ENCODE measurements around the gene SGSH.

DNA sequence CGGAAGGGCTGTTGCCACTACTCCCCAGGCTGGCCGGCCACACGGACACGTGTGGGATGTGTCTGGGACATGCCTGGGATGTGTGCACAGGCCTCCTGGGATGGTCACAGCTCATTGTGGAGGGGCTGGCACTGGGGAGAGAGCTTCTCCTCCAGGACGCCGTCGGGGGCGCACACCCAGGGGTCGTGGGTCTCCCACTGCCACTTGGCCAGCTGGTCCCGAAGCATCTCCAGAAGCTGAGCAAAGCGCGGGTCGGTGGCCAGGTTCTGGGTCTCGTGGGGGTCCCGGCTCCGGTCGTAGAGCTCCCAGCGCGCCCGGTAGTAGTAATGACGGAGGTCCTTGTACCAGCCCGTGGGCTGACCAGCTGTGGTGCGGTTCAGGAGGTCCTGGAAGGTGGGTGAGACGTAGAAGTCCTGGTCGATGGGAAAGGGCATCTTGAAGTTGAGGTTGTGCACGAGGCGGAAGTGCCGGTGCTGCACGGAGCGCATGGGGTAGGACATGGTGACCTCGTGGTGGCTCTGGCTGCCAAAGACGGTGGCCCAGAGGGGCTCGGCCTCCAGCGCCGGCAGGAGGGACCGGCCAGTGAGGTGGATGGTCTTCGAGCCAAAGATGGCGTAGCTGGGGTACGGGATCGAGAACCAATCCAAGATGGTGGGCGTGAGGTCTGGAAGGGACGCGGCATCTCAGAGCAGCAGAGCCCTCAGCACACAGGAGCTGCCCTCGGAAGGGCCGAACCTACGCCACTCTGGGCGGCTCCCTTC, 9.6 kb downstream of the SGSH start:
- no peak for TF ChIP-seq GATA2 (IDR thresholded peaks at IDR 0.05; ENCODE audit: low read depth, low read length)
- no peak for TF ChIP-seq GATA3 (IDR thresholded peaks at IDR 0.05; ENCODE audit: low read depth, low read length)

Measured in SH-SY5Y (cell line).